Measurements from ENCODE around the gene MS4A4A. TPM values are rescaled to one million over a fixed set of nuclear protein-coding genes. Genes with fewer than 3 reads are reported as not detected.

Gene MS4A4A
- total and polyA plus RNA-seq, 2 of the 8 experiments (the other 6 are each of a cell fraction or from before 2014, with no cell fraction given) = not detected

DNA sequence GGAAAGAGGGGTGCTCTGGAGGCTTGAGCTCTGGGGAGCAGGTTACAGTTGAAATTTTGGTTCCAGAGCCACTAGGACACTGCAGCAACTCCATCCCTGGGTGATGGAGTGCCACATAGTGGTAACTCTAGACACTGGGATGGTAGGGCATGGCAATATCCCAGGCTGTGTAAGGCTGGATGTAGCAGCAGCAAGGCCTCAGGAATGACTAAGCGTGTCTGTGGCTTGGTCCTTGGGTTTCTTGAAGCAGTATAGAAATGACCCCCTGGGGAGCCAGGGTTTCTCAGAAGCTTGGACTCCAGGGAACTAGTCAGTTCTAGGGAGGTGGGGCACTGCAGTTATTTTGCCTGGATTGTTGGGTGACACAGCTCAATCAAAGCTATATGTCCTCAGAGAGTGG lies 8.1 kb downstream of the MS4A4A start:
- Histone ChIP-seq H3K27ac (ENCODE audit: low read depth, low read length) (no peak overlapping the region), H3K9me3 (ENCODE audit: insufficient read depth in 2 of 2, low read depth in 1 of 2, low read length in 1 of 2) (peaks cover 10 to 13% of the 10 kb centered on the region in 2 experiments; a peak in 3 of 4 replicates), H4K91ac (replicated peaks; ENCODE audit: insufficient read length, low read length) (no peak overlapping the region), H4K5ac (ENCODE audit: insufficient read length, low read depth, low read length) (no peak overlapping the region), H3K27me3 (replicated peaks in 1 of 4; ENCODE audit: control insufficient read depth in 3 of 4, extremely low read depth in 1 of 4, insufficient read depth in 3 of 4, low read length in 3 of 4) (no peaks in the 10 kb centered on the region), H3K79me2 (ENCODE audit: control insufficient read depth in 1 of 2, insufficient read depth in 2 of 2, low read length in 2 of 2) (no peaks in the 10 kb centered on the region), H3K9ac (replicated peaks in 1 of 4; ENCODE audit: extremely low read depth in 1 of 4, low read depth in 3 of 4, low read length in 3 of 4) (no peak overlapping the region), H3K36me3 (ENCODE audit: control insufficient read depth in 2 of 4, insufficient read depth in 4 of 4, low read length in 3 of 4) (no peaks in the 10 kb centered on the region), H3K4me1 (replicated peaks in 1 of 4; ENCODE audit: control insufficient read depth in 3 of 4, insufficient read depth in 4 of 4, low read length in 3 of 4) (peaks cover 0 to 9% (median 4%) of the 10 kb centered on the region in 4 experiments; a peak in 5 of 7 replicates), H3K4me2 (ENCODE audit: insufficient read depth in 1 of 2, low read depth in 2 of 2, low read length in 2 of 2) (no peak overlapping the region), H2BK15ac (ENCODE audit: low read length) (peak overlapping the region; percentile 95; the same call in 1 of the 2 replicates), H3K23ac (ENCODE audit: insufficient read length) (no peak overlapping the region), H4K8ac (ENCODE audit: extremely low read depth, insufficient read depth, low read length) (no peak overlapping the region), H2AK5ac (ENCODE audit: low read depth, low read length) (no peak overlapping the region), H3K56ac (replicated peaks; ENCODE audit: insufficient read length, low read depth, low read length) (no peak overlapping the region), H2BK20ac (ENCODE audit: low read length) (no peak overlapping the region), H2AFZ (ENCODE audit: low read length) (no peak overlapping the region), H2BK12ac (ENCODE audit: low read depth, low read length) (0 out of 2 replicates have a peak overlapping the region, but pooled peaks have one; percentile 33), H3K79me1 (ENCODE audit: low read depth, low read length) (no peaks in the 10 kb centered on the region), H3K4me3 (ENCODE audit: extremely low read depth in 1 of 4, insufficient read depth in 2 of 4, low read depth in 3 of 4, low read length in 4 of 4) (no peak overlapping the region), H4K20me1 (replicated peaks in 1 of 2; ENCODE audit: control insufficient read depth in 1 of 2, insufficient read depth in 2 of 2, low read length in 2 of 2) (no peaks in the 10 kb centered on the region), H3K23me2 (ENCODE audit: low read depth, low read length) (no peaks in the 10 kb centered on the region; the same call in 1 of the 2 replicates), H2BK120ac (replicated peaks; ENCODE audit: low read depth, low read length) (no peak overlapping the region), H2BK5ac (ENCODE audit: low read depth, low read length) (no peak overlapping the region; the same call in 1 of the 2 replicates), H3K14ac (ENCODE audit: insufficient read length) (no peak overlapping the region), H3K4ac (replicated peaks; ENCODE audit: insufficient read length, low read depth, low read length) (no peak overlapping the region), H3K18ac (ENCODE audit: extremely low read depth, low read length) (no peak overlapping the region; the same call in 1 of the 2 replicates)
- ChIA-PET CTCF (ENCODE audit: partially characterized antibody) (interaction anchor here (0.9 to 1.5 kb wide), 6 partner anchors 15 to 57 kb away, joined by 3 to 7 read pairs (median 4); no protein-coding TSS in a partner anchor), POLR2A (ENCODE audit: partially characterized antibody) (no interaction called here)
- 100% methylated on average over 1 of the region's 1 CpG; no CpG with 5 or more reads in 1 of the 2 experiments for WGBS, 2 experiments (ENCODE audit: extremely low coverage in 1 of 2, insufficient coverage in 1 of 2, insufficient read length in 1 of 2, insufficient replicate concordance in 2 of 2, low coverage in 1 of 2, low lambda C conversion rate in 2 of 2, missing lambda C conversion rate in 1 of 2)
- TF ChIP-seq POLR2A (IDR thresholded peaks at IDR 0.05; ENCODE audit: control extremely low read depth in 1 of 2, low read depth in 2 of 2, low read length in 2 of 2) (no peak), KDM1A (IDR thresholded peaks at IDR 0.05; ENCODE audit: borderline replicate concordance, low read length) (no peak), CBX8 (IDR thresholded peaks at IDR 0.05; ENCODE audit: borderline replicate concordance, low read depth, low read length) (no peak)
- DNase-seq (ENCODE audit: low read depth in 1 of 2, low spot score in 2 of 2) (no peak), FAIRE-seq (no peak)
